GM15510 (cell line): ENCODE measurements around the gene SIX2.

Experiments
- POLR2A ChIP-seq: IDR thresholded peaks from 3 replicates; pipeline ENCODE4 v1.6.1; 2011; ENCODE audit warnings: borderline replicate concordance; ENCODE audit not compliant: insufficient read length; ENCODE audit errors: extremely low read depth

SIX2 gene

DNA sequence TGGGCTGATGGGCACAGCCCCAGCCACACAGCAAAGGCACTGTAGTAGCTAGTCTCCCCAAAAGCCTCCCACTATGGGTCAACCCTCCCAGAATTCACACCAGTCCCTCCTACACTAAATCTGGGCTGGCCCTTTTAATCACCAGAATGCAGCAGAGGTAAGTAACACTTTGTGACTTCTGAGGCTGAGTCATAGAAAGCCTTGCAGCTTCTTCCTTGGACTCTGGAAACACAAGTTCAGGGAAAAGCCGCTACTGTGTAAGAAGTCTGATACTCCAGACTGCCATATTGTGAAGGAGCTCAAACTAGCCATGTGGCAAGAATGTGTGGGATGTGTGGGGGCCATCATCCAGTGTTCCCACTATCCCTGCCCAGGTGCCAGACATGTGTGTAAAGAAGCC is 19.0 kb upstream of the SIX2 start:
- no peak for TF ChIP-seq POLR2A

DNA sequence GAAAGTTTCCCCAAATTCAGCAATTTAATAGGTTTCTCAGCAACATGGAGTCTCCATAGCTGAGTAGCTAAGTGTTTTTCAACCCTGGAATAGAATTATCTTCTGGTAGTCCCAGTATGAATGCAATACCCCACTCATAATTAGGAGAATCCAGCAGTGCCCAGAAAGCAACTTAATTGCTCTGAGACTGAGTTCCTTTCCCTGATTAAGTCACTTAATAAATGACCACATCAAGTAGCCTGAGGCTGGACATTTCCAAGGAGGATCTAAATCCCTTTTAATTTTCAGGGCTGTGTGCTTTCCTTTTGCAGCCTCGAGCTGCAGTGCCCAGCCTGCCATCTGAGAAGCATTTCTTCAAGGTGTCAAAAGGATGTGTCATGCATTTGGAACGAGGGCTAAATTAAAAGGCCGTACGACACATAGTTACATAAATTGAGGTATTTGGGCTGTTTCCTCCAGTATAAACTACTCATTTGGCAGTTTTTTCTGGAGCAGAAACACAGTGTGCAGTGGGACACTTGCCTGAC is 17.7 kb upstream of the SIX2 start:
- no peak for TF ChIP-seq POLR2A

DNA sequence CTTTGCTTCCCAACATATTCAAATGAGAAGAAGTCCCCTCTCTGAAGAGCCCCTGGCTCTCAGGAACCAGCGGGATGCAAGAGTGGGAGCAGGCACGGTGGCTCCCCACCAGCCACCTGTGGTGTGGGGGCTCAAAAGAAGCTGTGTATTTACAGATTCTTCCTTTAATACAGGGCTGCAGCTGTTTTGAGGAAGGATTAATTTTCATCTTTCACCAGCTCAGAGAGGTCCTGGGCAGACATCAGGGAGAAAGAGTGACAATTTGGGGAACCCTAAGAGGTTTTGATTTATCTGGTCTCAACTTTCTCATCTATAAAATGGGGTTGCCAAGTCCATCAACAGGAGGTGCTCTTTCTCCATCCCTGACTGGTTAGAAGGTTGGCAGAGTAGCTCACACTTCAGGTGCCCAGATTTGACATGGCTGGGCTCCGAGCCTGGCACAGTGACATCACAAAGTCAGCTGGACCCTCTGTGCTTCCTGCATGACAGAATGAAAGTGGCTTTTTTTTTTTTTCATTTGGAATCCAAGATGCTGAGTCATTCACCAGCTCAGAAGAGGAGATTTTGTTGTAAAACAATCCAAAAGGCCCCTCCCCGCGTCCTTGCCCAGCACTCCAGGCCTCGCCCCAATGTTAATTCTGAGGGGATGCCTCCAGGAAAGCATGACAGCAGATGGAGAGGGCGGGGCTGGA is 15.5 kb upstream of the SIX2 start:
- TF ChIP-seq POLR2A, result no peak

DNA sequence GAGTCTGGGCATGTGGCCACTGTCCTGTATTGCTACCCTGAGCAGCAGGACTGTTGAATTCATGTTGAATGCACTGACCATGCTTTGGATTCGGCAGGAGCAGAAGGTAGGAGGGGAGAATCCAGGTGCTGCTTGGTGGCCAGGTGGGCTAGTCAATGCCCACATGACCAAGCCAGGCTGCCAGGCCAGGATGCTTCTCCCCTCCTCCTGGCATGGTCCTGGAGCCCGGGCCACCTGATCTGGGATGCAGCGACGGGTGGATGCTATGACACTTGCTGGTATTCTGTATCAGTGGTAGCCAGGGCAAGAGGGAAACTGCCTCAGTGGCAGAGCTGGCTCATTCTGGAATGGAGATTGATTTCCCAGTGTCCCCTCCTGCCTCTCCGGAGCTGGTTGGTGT is 14.8 kb upstream of the SIX2 start:
- no peak for TF ChIP-seq POLR2A

DNA sequence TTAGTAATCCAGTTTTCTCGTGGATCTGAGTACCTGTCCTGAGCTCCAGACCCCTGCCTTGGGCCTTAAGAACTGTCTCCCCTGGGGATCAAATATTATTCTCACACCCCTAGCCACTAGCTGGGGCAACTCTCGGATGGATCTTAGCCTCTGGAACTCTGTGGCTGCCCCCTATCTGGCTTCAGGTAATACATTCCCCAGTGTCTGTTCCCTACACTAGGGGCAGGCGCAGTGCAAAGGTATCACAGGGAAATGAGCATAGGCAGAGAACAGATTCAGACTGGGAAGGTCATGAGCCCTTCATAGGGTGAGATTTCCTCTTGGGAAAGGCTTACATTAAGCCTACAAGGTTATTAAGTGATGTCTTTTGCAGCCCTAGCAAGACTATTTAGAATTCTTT is 11.2 kb upstream of the SIX2 start:
- no peak for TF ChIP-seq POLR2A

DNA sequence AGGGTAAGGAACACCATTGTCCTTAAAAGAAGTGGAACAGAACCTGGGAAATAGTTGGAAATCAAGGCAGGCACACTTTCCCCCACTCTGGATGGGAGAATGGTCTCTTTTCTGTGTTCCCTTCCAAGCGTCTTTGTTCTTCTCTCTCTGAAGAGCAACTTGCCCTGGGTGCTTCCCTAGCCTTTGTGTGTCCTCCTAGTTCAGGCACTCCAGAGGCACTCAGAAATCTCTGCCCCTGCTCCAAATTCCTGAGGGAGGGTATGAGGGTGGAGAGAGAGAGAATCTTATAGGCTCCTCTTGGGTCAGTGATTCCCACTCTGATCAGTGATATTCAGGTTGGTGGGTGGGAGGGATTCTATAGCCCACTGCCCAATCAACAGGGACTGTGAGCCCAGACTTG is 8.8 kb upstream of the SIX2 start:
- no peak for TF ChIP-seq POLR2A

DNA sequence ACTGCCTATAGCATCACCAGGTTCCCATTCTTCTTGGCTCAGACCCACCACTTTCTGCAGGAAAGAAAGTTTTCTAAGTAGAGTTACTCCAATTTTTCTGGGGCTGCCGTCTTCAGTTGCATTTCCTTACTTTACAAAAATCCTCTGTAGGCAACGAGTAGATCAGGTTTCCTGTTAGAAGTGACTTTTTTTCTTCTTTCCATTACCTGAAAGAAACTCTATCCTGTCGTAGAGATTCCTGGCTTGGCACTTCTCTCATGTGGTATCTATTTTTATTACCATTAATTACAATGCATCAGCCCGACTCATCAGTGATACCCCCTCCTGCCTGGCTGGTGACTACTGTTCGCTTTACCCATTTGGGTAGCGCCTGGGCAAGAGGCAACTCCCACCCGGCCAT is 5.6 kb upstream of the SIX2 start:
- TF ChIP-seq POLR2A, result no peak

DNA sequence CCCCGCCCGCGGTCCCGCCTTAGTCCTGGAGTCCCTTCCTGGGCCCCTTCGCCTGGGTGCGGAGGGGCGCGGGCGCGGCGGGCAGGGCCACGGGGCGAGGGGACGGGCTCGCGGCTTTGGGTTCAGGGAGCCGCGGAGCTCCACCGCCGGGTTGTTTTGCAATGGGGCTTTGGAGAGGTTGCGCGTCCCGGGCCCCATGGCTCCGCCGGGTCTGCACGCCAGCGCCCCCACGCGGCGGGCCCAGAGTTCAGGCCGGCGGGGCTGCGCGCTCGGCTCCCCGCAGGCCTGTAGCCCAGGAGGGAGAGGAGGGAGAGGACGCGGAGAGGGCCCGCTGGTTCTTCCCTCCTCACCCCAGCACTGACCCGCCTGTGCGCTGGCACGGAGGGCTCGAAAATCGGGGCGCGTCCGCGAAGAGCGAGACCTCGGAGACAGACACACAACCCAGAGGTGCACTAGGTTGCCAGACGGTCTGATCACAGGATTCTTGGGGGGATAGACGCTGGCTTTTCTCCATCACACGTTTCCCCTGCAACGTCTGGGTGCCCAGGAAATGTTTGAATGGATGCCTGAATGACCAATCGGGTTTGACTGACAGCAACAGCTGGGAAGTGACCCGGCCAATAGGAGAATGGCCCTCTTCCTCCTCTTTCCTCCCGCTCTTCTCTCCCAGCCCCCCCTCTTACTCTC is 4.9 kb upstream of the SIX2 start:
- TF ChIP-seq POLR2A, result no peak

DNA sequence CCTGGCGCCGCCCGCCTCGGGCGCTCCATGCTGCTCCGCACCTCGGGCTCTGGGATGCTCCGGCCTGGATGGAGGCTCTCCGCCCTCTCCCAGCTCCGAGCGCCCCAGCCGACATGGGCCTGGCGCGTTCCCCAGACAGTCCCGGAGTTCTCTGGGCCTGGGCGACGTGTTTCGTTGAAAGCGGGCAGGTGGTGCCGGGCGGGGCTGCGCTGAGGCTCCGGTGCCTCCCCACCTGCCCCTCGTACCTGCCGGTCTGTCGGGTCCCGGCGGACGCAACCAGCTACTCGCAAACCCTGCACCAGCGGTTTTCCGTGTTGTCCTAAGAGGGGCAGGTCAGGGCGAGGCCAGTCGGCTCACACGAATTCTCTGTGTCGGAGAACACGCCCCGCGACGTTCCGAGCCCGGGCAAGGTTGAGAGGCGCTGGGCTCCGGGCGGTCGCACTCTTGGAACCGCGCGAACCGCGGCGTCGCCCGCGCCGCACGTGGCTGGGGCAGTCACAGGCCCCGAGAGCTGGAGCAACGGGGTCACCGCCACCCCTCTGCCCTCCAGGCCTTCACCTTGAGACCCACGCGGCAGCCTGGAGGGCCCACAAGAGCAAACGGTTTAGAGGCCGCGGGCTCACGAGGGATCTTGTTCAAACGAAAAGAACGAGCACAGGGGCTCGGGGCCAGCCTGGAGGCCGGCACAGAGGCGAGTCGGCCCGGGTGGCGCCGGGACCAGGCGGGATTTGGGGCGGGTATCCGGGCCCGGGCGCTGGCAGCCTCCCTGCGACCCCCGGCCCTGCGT is 4.2 kb upstream of the SIX2 start:
- TF ChIP-seq POLR2A, result no peak

DNA sequence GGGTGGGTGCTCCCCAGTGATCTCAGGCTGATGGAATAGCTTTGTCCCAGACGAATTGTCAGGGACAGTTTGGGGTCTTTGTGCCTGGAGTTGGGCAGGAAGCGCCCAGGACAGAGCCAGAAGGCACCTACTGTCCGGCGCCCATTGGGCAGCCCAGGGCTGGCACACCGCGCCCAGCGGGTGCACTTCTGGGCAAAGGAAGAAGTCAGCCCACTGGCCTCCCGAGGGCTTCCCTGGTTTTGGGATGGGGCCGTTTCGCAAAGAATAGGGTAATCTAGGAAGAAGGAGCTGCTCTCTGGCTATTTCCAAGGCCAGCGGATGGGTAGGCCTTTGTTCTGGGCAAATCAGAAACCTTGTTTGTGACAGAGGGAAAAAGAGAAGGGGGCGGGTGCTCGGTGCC is 3.5 kb upstream of the SIX2 start:
- TF ChIP-seq POLR2A, result no peak

DNA sequence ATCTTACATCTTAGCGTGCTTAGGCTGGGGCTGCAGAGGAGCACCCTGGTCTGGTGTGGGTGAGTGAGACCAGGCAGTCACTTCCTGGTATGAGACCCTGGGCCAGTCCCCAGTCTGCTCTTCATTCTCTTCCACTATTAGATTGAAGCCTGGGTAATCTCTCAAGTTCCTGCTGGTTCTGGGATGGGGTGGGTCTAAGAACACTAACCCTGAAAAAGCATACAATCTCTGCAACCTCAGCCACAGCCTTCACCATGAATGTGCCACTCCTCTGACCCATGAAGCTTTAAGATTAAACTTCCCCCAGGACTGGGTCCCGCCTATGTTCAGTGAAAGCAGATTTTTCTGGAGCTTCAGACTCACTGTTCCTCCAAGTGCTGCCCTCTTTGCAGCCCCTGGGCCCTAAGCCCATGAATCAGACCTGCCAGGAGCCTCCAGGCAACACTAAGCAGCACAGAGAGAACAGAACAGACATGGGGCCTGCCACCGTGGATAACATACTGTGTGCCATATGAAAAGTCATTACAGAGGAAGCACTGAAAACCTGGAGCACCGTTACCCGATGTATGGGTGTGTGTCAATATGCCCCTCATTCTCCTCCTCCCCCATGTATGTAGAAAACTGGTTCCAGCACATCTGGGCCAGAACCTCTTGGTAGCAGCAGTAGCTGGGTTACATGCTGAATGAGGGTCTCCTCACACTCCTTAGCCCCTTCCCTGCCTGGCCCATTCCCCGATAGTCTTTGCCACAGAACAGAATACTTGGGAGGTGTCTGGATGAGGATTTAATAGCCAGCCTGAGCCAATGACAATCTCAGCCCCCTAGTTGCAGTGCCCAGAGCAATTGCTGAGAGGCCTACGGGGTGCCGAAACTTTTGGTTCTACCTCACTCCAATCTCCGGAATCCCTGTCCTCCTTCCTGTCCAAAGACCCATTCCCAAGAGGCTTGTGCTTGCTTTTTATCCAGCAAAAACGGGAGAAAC is 2.7 kb upstream of the SIX2 start:
- no peak for TF ChIP-seq POLR2A

DNA sequence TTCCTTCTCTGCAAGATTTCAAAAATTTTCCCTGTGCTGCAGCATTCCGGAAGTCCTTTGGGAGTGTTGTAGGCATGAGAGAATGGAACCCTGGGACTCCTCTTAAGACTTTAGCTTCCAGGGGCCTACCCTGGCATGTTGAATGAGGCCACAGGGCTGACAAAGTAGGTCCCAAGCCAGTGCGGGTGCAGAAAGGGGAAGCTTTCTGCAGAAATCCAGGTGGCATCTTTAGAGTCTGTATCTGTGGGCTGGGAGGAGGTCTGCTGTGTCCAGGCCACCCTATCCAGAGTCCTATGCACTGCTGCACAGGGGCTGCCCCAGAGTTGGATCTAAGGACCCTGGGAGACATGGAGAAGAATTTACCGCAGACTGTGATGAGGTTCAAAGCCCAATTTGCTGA is 1.9 kb upstream of the SIX2 start:
- no peak for TF ChIP-seq POLR2A

DNA sequence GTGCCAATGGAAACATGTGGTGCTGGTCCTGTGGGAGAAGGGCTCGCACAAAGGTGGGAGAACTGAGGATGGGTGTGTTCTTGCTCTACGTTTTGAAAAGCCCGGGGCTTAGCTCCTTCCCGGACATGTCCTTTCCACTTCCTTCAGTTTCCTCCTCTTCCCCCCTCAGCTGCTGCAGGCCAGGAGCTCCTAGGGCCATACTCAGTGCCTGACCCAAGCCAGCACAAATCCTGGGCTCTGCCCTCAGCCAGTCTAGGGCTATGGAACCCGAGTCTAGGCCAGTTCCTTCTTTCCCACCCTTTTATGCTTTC is 1.4 kb upstream of the SIX2 start:
- no peak for TF ChIP-seq POLR2A

DNA sequence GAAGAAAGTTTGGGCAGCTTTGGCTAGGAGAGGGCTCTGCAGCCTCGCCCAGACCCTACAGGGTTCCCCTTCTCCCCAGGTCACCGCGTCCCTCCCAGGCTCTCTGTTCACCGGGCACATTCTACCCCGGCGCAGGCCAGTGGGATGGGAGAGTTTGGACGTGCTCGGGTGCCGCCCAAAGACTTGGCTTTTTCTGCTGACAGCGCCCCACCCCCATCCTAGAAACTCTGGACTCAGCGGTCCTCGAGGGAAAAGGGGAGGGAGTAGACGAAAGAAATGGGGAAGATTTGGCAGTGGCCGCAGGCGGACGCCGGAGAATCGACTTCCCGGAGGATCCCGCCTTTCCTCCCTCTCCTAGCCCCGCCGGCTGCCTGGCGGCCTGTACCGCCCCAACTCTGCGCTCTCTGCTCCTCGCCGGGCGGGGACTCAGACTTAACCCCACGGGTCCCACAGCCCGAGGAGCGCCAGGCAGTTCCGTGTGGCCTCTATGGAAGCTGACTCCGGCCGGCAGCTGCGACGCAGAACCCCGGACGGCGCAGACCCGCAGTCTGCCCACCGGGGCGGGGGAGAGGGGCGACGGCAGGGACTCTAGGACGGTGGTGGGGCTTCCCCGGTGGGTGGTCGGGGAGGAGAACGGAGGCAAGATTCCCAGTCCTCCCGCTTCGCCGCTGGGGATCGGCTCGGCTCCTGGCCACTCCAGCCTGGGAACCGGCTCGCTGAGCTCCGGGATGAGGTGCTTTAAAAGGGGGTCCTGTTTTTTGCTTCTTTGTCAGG is 863 bp upstream of the SIX2 start:
- TF ChIP-seq POLR2A, result no peak

DNA sequence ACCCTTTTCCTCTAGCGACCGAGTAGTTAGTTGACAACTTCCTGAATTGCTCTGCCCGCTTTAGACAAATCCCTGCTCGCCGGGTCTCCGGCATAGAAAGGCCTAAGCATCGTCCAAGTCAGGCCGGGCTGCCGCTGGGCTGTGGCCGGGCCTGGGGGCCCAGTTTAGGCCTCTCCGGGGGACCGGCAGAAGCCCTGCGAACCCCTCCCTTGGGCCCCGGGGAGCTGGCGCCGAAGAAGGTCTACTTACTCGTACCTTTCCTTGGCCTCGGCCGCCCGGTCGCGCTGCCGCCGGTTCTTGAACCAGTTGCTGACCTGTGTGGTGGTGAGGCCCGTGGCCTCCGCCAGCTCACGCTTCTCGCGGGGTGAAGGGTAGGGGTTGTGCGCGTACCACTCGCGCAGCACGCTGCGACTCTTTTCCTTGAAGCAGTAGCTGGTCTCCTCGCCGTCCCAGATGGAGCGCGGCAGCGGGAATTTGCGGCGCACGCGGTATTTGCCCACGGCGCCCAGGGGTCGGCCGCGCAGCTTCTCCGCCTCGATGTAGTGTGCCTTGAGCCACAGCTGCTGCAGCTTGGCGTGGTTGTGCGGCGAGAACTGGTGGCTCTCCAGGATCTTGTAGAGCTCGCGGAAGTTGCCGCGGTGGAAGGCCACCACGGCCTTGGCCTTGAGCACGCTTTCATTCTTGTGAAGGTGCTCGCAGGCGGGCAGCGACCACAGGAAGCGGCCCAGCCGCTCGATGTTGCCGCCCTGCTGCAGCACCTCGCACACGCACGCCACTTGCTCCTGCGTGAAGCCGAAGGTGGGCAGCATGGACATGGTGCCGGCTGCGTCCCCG is 739 bp downstream of the SIX2 start:
- no peak for TF ChIP-seq POLR2A
